Vagina (tissue), 2 donors: ENCODE data around the gene AHCYL1. TPM values are rescaled to one million over a fixed set of nuclear protein-coding genes. Genes with fewer than 3 reads are reported as not detected.

Experiments used
- DNase-seq, 2 donors: peaks; one replicate each; pipeline ENCODE4 v3.0.0-alpha.2; 2017; ENCODE audit errors: extremely low spot score in 2 of 2
- H3K27ac ChIP-seq: fragments of 200-600 bp; sonication (generic); one replicate; pipeline ENCODE4 v1.5.1; 2019
- H3K27me3 ChIP-seq: fragments of 200-600 bp; sonication (generic); one replicate; pipeline ENCODE4 v1.5.1; 2019
- H3K36me3 ChIP-seq, 2 donors: fragments of 200-600 bp; sonication (generic); one replicate each; pipeline ENCODE4 v1.5.1; 2017 to 2019
- H3K4me1 ChIP-seq: fragments of 200-600 bp; sonication (generic); one replicate; pipeline ENCODE4 v1.5.1; 2019
- H3K4me3 ChIP-seq, 2 donors: fragments of 200-600 bp; sonication (generic); 1 replicate in 1 of 2; 2 replicates in 1 of 2; pipeline ENCODE4 v1.5.1; 2016 to 2019
- H3K9me3 ChIP-seq: fragments of 200-600 bp; sonication (generic); one replicate; pipeline ENCODE4 v1.5.1; 2019
- CTCF ChIP-seq, 3 experiments: fragments of 450-650 bp in 2 of 3; fragments of 200-600 bp in 1 of 3; sonication (generic) in 1 of 3; IDR thresholded peaks; one replicate each; pipeline ENCODE4 v1.5.1; 2017 to 2019; ENCODE audit warnings: antibody characterized with exemption in 3 of 3, mild to moderate bottlenecking in 2 of 3, moderate library complexity in 2 of 3
- POLR2A ChIP-seq, 2 donors: fragments of 450-650 bp; IDR thresholded peaks; one replicate each; pipeline ENCODE4 v1.6.1; 2017; ENCODE audit warnings: antibody characterized with exemption in 2 of 2, mild to moderate bottlenecking in 2 of 2, moderate library complexity in 2 of 2
- POLR2AphosphoS5 ChIP-seq, 2 donors: sonication (generic); formaldehyde crosslinking; IDR thresholded peaks; one replicate each; pipeline ENCODE4 v1.9.0; 2017; ENCODE audit warnings: antibody characterized with exemption in 2 of 2, mild to moderate bottlenecking in 2 of 2, low read depth in 1 of 2; ENCODE audit not compliant: insufficient read depth in 1 of 2
- intact Hi-C: fragments of 100-400 bp; cut with DNase I; formaldehyde crosslinking; loops from one replicate; pipeline ENCODE4 v1.15.1; 2023
- total RNA-seq: library from RNA; depleted of rRNA; stranded (reverse); fragments of >200 nt; gene quantifications from one replicate; pipeline ENCODE4 v1.2.3, GENCODE V29; 2016

Gene AHCYL1
- total RNA-seq, 1 donor from 2014 or later, result 75.6 TPM

- H3K4me1 ChIP-seq, result peaks cover 77% of the 10 kb centered on the region
- intact Hi-C loops, result loop anchor here (2.0 to 10.0 kb wide), 4 partner anchors 71 to 349 kb away; partner anchors contain the start of gene CSF1
- peak overlapping the region; percentile 97 for H3K27ac ChIP-seq
Measured at GRCh38 chr1:109983380-109984189, 980 bp upstream of the AHCYL1 start.

GRCh38 chr1:109984190-109984455, 442 bp upstream of the AHCYL1 start:
- no peak for TF ChIP-seq CTCF (IDR thresholded peaks at IDR 0.05)
- no peak for TF ChIP-seq POLR2AphosphoS5 (IDR thresholded peaks at IDR 0.05; ENCODE audit: insufficient read depth in 1 of 2, low read depth in 1 of 2)
- TF ChIP-seq POLR2A (IDR thresholded peaks at IDR 0.05), result no peak
- Histone ChIP-seq H3K27me3 (no peaks in the 10 kb centered on the region), H3K27ac (peak overlapping the region; percentile 97), H3K4me1 (peaks cover 77% of the 10 kb centered on the region), H3K36me3 (no peaks in the 10 kb centered on the region), H3K4me3 (peak overlapping the region in 1 of 2 donors; percentile 91), H3K9me3 (no peaks in the 10 kb centered on the region)
- DNase-seq, result peak in 1 of 2 donors; percentile 96
- intact Hi-C loops, result loop anchor here (2.0 to 10.0 kb wide), 4 partner anchors 72 to 349 kb away; partner anchors contain the start of gene CSF1

More at GRCh38 chr1:109983380-109984189, 980 bp upstream of the AHCYL1 start:
- H3K4me3 ChIP-seq, result no peak overlapping the region
- TF ChIP-seq POLR2A (IDR thresholded peaks at IDR 0.05) (no peak), POLR2AphosphoS5 (IDR thresholded peaks at IDR 0.05; ENCODE audit: insufficient read depth in 1 of 2, low read depth in 1 of 2) (no peak), CTCF (IDR thresholded peaks at IDR 0.05) (no peak)
- no peaks in the 10 kb centered on the region for H3K36me3 ChIP-seq
- H3K27me3 ChIP-seq, result no peaks in the 10 kb centered on the region
- no peaks in the 10 kb centered on the region for H3K9me3 ChIP-seq
- DNase-seq, result peak in 1 of 2 donors; percentile 91

- peaks cover 75% of the 10 kb centered on the region for H3K4me1 ChIP-seq
Measured at GRCh38 chr1:109985247-109986053, 885 bp downstream of the AHCYL1 start.

GRCh38 chr1:109986054-109986444, 1.5 kb downstream of the AHCYL1 start:
- peaks cover 75% of the 10 kb centered on the region for H3K4me1 ChIP-seq
- peak overlapping the region; percentile 91 to 94 for H3K4me3 ChIP-seq
- intact Hi-C loops, result loop anchor here (5.0 to 10.0 kb wide), 2 partner anchors 351 to 439 kb away; partner anchors contain the start of gene GNAI3
- H3K36me3 ChIP-seq, result no peaks in the 10 kb centered on the region
- TF ChIP-seq CTCF (IDR thresholded peaks at IDR 0.05), result no peak
- DNase-seq, result no peak
- H3K27ac ChIP-seq, result peak overlapping the region; percentile 97
- H3K9me3 ChIP-seq, result no peaks in the 10 kb centered on the region
- H3K27me3 ChIP-seq, result no peaks in the 10 kb centered on the region

More at GRCh38 chr1:109985247-109986053, 885 bp downstream of the AHCYL1 start:
- H3K27ac ChIP-seq, result peak overlapping the region; percentile 97
- no peaks in the 10 kb centered on the region for H3K27me3 ChIP-seq
- H3K9me3 ChIP-seq, result no peaks in the 10 kb centered on the region
- no peaks in the 10 kb centered on the region for H3K36me3 ChIP-seq
- DNase-seq, result no peak
- H3K4me3 ChIP-seq, result peak overlapping the region; percentile 91 to 94
- intact Hi-C loops, result loop anchor here (2.0 to 10.0 kb wide), 3 partner anchors 209 to 438 kb away; partner anchors contain the start of gene GNAI3
- no peak for TF ChIP-seq CTCF (IDR thresholded peaks at IDR 0.05)
- TF ChIP-seq POLR2A (IDR thresholded peaks at IDR 0.05), result no peak
- TF ChIP-seq POLR2AphosphoS5 (IDR thresholded peaks at IDR 0.05; ENCODE audit: insufficient read depth in 1 of 2, low read depth in 1 of 2), result no peak
